ENCODE results near the gene ERC2. TPM values are rescaled to one million over a fixed set of nuclear protein-coding genes. Genes with fewer than 3 reads are reported as not detected.

The ERC2 gene
- total and polyA plus RNA-seq, 2 donors (not counting 3 experiments of a cell fraction or from before 2014, with no cell fraction given), result 5.6 to 15.5 TPM

- H3K4me3 ChIP-seq (replicated peaks in 1 of 3; ENCODE audit: insufficient read depth in 1 of 3, low read depth in 1 of 3, low read length in 3 of 3), result no peak overlapping the region
- TF ChIP-seq POLR2A (IDR thresholded peaks at IDR 0.05; ENCODE audit: low read depth, low read length), result no peak
- H3K9ac ChIP-seq (replicated peaks; ENCODE audit: extremely low read depth, insufficient read depth, low read length), result no peak overlapping the region
- dilution Hi-C loops (cut with MboI; ENCODE audit: extremely low pct_ligation_motif_present, low sequenced_read_pairs), result no loop called here
- no peaks in the 10 kb centered on the region for H3K4me1 ChIP-seq (ENCODE audit: control insufficient read depth, extremely low read depth, insufficient read depth, low read length)
- H3K27ac ChIP-seq (ENCODE audit: insufficient read depth, low read depth, low read length), result no peak overlapping the region
- no peak overlapping the region for H3K4me2 ChIP-seq (ENCODE audit: insufficient read depth, low read length)
- CTCF ChIA-PET, result interaction anchor here (1.2 kb wide), 1 partner anchor 10 kb away, joined by 3 read pairs; no protein-coding TSS in a partner anchor
- H3K9me1 ChIP-seq (replicated peaks; ENCODE audit: control insufficient read depth, extremely low read depth, insufficient read depth, low read length), result no peaks in the 10 kb centered on the region
- no peaks in the 10 kb centered on the region for H3K79me2 ChIP-seq (ENCODE audit: control insufficient read depth, insufficient read depth, low read length)
- H2AFZ ChIP-seq (ENCODE audit: low read depth, low read length), result no peak overlapping the region
- no peaks in the 10 kb centered on the region for H3K9me3 ChIP-seq (replicated peaks; ENCODE audit: control insufficient read depth, insufficient read depth, low read length)
- DNase-seq (ENCODE audit: low read depth, low spot score) (no peak), FAIRE-seq (no peak)
- H3K36me3 ChIP-seq (ENCODE audit: control insufficient read depth in 2 of 2, extremely low read depth in 1 of 2, insufficient read depth in 2 of 2, low read length in 2 of 2), result no peaks in the 10 kb centered on the region
- intact Hi-C loops (cut with micrococcal nuclease), result no loop called here
- POLR2A ChIA-PET, result no interaction called here
- H3K27me3 ChIP-seq (ENCODE audit: control insufficient read depth in 2 of 2, insufficient read depth in 2 of 2, low read length in 2 of 2), result no peaks in the 10 kb centered on the region
- no peaks in the 10 kb centered on the region for H4K20me1 ChIP-seq (replicated peaks; ENCODE audit: control insufficient read depth, extremely low read depth, insufficient read depth, low read length)
- BruUV-seq (replicated peaks), result no TSS peak
These were observed 639.6 kb downstream of the ERC2 start for GRCh38 chr3:55828712-55829111.

- CTCF ChIA-PET, result no interaction called here
These were observed 640.5 kb downstream of the ERC2 start for GRCh38 chr3:55827786-55828185.

More at GRCh38 chr3:55827786-55828185, 640.5 kb downstream of the ERC2 start:
- dilution Hi-C loops (cut with MboI; ENCODE audit: extremely low pct_ligation_motif_present, low sequenced_read_pairs) (no loop called here), intact Hi-C loops (cut with micrococcal nuclease) (no loop called here)
- Histone ChIP-seq H3K4me2 (ENCODE audit: insufficient read depth, low read length) (no peak overlapping the region), H3K36me3 (ENCODE audit: control insufficient read depth in 2 of 2, extremely low read depth in 1 of 2, insufficient read depth in 2 of 2, low read length in 2 of 2) (no peaks in the 10 kb centered on the region), H3K27me3 (ENCODE audit: control insufficient read depth in 2 of 2, insufficient read depth in 2 of 2, low read length in 2 of 2) (no peaks in the 10 kb centered on the region), H3K4me1 (ENCODE audit: control insufficient read depth, extremely low read depth, insufficient read depth, low read length) (no peaks in the 10 kb centered on the region), H4K20me1 (replicated peaks; ENCODE audit: control insufficient read depth, extremely low read depth, insufficient read depth, low read length) (no peaks in the 10 kb centered on the region), H3K9ac (replicated peaks; ENCODE audit: extremely low read depth, insufficient read depth, low read length) (no peak overlapping the region), H3K79me2 (ENCODE audit: control insufficient read depth, insufficient read depth, low read length) (no peaks in the 10 kb centered on the region), H3K27ac (ENCODE audit: insufficient read depth, low read depth, low read length) (no peak overlapping the region), H2AFZ (ENCODE audit: low read depth, low read length) (no peak overlapping the region), H3K9me3 (replicated peaks; ENCODE audit: control insufficient read depth, insufficient read depth, low read length) (no peaks in the 10 kb centered on the region), H3K4me3 (replicated peaks in 1 of 3; ENCODE audit: insufficient read depth in 1 of 3, low read depth in 1 of 3, low read length in 3 of 3) (no peak overlapping the region), H3K9me1 (replicated peaks; ENCODE audit: control insufficient read depth, extremely low read depth, insufficient read depth, low read length) (no peaks in the 10 kb centered on the region)
- BruUV-seq (replicated peaks), result no TSS peak
- POLR2A ChIA-PET, result no interaction called here
- DNase-seq (ENCODE audit: low read depth, low spot score) (no peak), FAIRE-seq (no peak)
- TF ChIP-seq CTCF (IDR thresholded peaks at IDR 0.05; ENCODE audit: extremely low read depth in 1 of 2, insufficient read depth in 1 of 2, low read depth in 1 of 2, low read length in 2 of 2) (no peak), MAX (IDR thresholded peaks at IDR 0.05; ENCODE audit: insufficient read depth, insufficient read length) (no peak)
